ENCODE results near the gene ZNF711. TPM values are rescaled to one million over a fixed set of nuclear protein-coding genes. Genes with fewer than 3 reads are reported as not detected.
"Not testable (repeated sequence)": the region's sequence is repeated elsewhere in the genome, so short reads cannot be mapped to it uniquely, and the experiment has no call there.

ZNF711 gene
- total and polyA plus RNA-seq, 5 experiments from 2014 or later, result 2.1 to 3.1 (median 3.0) TPM

GRCh38 chrX:85303544-85303943 lies 59.8 kb downstream of the ZNF711 start:
- Mint-ChIP-seq H3K36me3 (peaks cover 0 to 2% (median 0%) of the 10 kb centered on the region in 3 donors), H3K9me3 (peaks cover 0 to 3% (median 0%) of the 10 kb centered on the region in 9 donors), H3K4me3 (no peak overlapping the region), H3K27me3 (no peaks in the 10 kb centered on the region), H3K4me1 (peaks cover 0 to 2% (median 0%) of the 10 kb centered on the region in 4 donors), H3K27ac (no peak overlapping the region)
- DNase-seq (no peak), ATAC-seq (no peak)
- POLR2A ChIA-PET, result no interaction called here

GRCh38 chrX:85309717-85310116 lies 65.9 kb downstream of the ZNF711 start:
- no peak for ATAC-seq
- H3K27me3 Mint-ChIP-seq, result no peaks in the 10 kb centered on the region
- H3K27ac Mint-ChIP-seq, result no peak overlapping the region
- H3K36me3 Mint-ChIP-seq, result peaks cover 0 to 6% (median 0%) of the 10 kb centered on the region in 3 donors
- H3K4me1 Mint-ChIP-seq, result no peaks in the 10 kb centered on the region
- H3K4me3 Mint-ChIP-seq, result no peak overlapping the region
- H3K9me3 Mint-ChIP-seq, result peaks cover 0 to 22% (median 0%) of the 10 kb centered on the region in 9 donors
- POLR2A ChIA-PET, result no interaction called here
- no peak for DNase-seq

GRCh38 chrX:85311348-85311747 lies 67.6 kb downstream of the ZNF711 start:
- H3K27ac Mint-ChIP-seq, H3K27me3 Mint-ChIP-seq, ATAC-seq, POLR2A ChIA-PET, H3K36me3 Mint-ChIP-seq, H3K4me3 Mint-ChIP-seq, DNase-seq, H3K4me1 Mint-ChIP-seq: not testable (repeated sequence)
- peaks cover 0 to 22% (median 0%) of the 10 kb centered on the region in 9 donors for H3K9me3 Mint-ChIP-seq

Other genes starting within 250 kb of the ZNF711 start
- gene APOOL, start 240.1 kb upstream of the ZNF711 start, total RNA-seq, result 10 to 100 TPM in 1 of 2 experiments, 1 to 10 TPM in 1; 8.9 to 12.0 TPM
- gene APOOL, start 240.1 kb upstream of the ZNF711 start, polyA plus RNA-seq, result 1 to 10 TPM; 3.5 to 5.3 (median 4.8) TPM
- not detected for gene SATL1, start 212 bp upstream of the ZNF711 start, total RNA-seq
- gene SATL1, start 212 bp upstream of the ZNF711 start, polyA plus RNA-seq, result not detected
- not detected for gene POF1B, start 135.7 kb downstream of the ZNF711 start, total RNA-seq
- not detected for gene POF1B, start 135.7 kb downstream of the ZNF711 start, polyA plus RNA-seq

All from naive thymus-derived CD8-positive, alpha-beta T cell (primary cell).